Suppressor macrophage treated with lipopolysaccharide for 1 hour (primary cell): ENCODE results near the gene MS4A15.

Source experiments
- DNase-seq, 3 donors: peaks; one replicate each; pipeline ENCODE4 v3.0.0-alpha.2; 2020 to 2022

MS4A15 gene

GRCh38 chr11:60780065-60780464, 23.4 kb downstream of the MS4A15 start:
- no peak for DNase-seq

DNA sequence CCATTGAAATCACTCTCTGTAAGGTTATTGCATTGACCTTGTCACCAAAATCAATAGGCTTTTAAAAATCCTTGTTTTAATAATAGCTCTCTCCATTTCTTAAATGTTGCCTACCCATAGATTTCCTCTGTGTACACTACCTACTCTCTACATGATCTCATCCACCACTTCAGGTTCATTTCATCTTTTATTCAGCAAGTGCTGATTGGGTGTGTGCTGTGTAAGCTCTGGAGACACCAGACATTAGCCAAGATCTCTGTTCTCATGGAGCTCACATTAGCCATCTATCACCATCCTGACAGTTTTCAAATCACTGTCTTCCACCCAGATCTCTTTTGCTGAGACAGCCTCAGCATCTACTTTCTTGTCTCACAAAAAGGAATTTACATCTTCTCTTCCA, 24.1 kb downstream of the MS4A15 start:
- DNase-seq = no peak

GRCh38 chr11:60781286-60781980, 24.8 kb downstream of the MS4A15 start:
- no peak for DNase-seq

GRCh38 chr11:60781981-60782316, 25.3 kb downstream of the MS4A15 start:
- no peak for DNase-seq

DNA sequence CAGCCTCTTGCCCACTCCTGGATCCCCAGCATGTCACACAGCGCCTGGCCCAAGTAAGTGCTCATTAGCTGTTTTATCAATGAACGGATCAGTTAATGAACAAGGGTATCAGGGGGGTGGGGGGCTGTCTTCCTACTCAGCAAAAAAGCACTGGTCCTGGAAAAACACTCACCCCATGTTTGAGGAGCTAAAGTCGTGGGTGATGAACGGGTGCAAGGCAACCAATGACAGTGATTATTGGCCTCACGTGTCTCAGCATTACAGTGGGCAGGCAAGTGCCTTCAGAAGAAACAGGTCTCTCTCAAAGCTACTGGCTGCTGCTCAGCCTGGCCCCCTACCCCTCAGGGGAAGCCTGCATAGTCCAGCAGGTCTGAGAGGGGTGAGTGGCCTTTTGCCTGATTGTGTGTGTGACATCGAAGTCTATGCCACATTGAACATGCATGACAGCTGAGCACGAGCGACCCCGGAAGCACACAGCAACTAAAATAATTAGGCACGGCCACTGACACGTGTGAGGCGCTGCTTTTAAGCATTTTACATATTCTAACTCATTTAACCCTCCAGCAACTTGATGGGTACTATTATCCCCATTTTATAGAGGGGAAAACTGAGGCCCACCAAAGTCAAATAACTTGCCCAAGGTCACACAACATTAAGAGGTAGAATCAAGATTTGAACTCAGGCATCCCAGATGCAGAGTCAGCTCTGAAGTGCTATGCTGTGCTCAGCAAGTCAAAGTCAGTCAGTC, 25.9 kb downstream of the MS4A15 start:
- no peak for DNase-seq

DNA sequence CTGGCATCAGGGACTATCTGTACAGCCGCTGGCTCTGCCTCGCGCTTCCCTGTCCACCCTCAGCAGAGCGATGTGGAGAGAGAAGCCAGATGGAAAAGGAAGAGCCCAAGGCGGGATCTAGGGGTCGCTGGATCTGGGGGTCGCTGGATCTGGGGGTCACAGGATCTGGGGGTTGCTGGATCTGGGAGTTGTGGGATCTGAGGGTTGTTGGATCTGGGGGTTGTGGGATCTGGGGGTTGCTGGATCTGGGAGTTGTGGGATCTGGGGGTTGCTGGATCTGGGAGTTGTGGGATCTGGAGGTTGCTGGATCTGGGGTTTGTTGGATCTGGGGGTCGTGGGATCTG, 26.4 kb downstream of the MS4A15 start:
- DNase-seq = no peak

DNA sequence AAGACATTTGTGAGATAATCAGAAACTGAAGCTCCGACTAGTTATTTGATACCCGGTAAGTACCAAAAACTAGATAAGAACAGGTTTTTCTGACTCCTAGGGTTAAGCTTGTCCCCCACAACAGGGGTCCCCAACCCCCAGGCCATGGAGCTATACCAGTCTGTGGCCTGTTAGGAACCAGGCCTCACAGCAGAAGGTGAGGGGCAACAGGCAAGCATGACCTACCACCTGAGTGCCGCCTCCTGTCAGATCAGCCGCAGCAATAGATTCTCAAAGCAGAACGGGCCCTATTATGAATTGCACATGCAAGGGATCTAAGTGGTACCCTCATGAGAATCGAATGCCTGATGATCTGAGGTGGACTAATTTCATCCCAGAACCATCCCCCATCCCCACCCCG, 27.2 kb downstream of the MS4A15 start:
- DNase-seq = no peak

DNA sequence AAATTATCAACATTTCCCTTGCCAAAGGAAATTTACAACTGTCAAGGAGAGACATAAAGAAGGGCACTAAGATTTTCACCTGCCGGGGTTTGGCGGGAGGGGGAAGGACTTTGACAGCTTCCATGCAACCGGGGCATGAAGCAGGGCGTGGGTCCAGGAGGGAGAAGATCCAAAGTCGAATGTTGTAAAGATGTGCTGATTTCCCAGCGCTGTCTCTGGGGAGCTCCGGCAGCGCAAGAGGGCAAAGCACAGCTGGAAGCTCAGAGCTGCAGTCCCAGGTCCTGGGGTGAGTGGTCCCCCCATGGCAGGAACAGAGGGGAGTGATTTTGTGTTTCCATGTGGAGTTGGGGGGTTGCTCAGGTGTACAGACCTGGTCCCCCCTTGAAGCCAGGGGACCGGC, 28.5 kb downstream of the MS4A15 start, which contains the start of gene MS4A10:
Gene MS4A10, plus strand, starts transcription at position 198 of the 400 bp plus-strand sequence. CDS start 5,003 bp downstream, outside the sequence.
- no peak for DNase-seq

DNA sequence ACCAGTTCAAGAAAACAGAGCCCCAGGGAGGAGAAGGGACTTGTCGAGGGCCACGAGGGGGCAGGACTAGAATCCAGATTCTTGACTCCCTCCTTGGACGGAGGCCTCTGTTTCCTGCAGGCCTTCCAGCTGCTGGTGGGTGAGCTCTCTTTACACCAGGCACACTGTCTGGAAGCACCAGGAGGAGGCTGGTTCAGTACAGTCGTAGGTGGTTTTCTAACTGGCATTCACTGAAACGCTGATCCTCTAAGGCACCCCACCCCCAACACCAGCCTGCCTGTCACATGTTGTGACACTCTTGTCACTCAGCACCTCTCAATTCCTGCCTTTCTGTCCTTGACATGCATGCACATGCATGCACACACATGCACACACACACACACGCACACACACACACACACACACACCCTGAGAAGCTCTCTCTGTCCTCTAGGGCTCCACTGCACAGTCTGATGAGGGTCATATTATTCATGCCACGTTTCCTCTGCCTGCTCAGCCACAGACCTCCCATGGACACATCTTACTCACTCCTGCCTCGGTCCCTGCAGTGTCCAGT, 29.2 kb downstream of the MS4A15 start:
- no peak for DNase-seq

DNA sequence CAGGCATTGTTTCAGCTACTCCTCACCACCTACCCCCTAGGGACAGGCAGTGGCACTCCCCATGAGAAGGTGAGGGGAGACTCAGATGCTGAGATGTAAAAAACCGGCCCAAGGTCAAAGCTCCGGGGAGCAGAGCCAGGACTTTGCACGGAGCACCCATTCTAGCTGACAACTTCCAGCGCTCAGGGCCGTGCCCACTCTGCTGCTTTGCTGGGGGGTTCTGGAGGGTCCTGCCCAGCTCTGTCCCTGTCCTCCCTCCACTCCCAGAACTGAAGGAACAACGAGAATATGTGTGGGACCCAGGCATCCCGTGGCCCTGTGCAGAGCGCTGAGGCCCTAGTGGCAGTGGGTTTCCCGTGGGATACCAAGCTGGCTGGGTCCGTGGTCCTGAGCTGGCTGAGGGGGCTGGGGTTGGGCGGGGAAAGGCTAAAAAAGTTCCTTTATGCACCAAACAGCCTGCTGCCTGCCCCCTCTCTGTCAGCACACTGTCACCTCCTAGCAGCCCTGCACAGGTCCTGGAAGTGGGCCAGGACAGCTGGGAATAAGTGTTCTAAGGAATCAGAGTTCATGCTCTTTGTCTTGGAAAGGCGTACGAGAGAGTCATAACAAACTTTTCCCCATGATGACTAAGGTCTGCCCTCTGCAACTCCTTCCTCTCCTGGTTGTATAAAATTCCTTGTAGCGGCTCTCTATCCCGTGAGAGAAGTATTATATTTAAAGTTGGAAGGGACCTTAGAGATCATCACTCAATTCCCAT, 30.3 kb downstream of the MS4A15 start:
- DNase-seq = no peak

GRCh38 chr11:60788401-60789125, 31.9 kb downstream of the MS4A15 start:
- DNase-seq = no peak

DNA sequence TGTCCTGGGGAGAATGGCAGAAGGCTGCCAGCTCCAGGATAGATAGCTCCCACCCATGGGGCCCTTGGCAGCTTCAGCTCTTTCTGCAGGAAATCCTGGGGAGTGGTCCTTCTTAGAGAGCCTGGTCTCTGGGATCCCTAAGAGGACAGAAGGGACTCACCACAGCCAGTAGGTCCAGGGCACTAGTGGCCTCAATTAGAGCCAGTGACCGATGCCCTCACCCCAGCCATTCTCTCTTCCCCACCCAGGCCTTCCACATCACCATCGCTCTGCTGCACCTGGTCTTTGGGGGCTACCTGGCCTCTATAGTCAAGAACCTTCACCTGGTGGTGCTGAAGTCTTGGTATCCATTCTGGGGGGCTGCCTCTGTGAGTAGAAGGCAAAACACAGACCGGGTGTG, 34.1 kb downstream of the MS4A15 start:
- no peak for DNase-seq

- no peak for DNase-seq
Measured at GRCh38 chr11:60791153-60791933, 34.7 kb downstream of the MS4A15 start.

DNA sequence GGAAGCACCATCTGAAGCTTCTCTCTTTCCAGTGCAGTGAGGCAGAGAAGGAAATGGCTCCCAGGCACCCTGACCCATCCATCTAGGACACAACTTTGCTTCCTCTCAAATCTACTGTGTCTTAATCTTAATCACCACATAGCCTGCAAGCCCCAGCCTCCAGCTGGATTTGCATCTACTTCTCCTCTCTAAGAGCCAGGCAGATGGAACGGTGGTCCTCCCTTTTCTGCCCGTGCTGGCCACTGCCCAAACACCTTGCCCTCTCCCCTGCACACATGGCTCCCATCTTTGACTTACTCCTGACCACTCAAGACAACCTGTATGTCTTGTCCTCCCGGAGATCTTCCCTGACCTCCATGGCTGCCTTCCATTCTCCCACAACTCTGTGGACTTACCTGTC, 35.9 kb downstream of the MS4A15 start:
- DNase-seq = no peak

DNA sequence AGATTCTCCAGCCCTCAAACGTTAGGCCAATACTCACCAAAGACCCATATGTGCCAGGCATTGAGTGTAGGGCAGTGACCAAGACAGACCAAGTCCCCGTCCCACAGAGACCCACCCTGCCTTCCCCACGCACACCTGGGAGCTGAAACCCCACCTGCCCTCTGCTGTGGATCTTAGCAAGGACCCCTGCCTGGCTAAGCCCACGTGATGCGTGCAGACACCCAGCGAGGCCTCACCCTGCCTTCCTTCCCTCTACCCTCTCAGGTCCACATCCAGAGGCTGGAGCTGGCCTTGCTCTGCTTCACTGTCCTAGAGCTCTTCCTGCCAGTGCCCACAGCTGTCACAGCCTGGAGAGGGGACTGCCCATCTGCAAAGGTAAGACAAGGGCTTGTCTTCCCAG, 38.6 kb downstream of the MS4A15 start:
- no peak for DNase-seq

GRCh38 chr11:60797846-60798630, 41.4 kb downstream of the MS4A15 start:
- DNase-seq = no peak

- DNase-seq = no peak
Measured at GRCh38 chr11:60798631-60799030, 42.0 kb downstream of the MS4A15 start.

GRCh38 chr11:60801194-60801593, 44.5 kb downstream of the MS4A15 start:
- no peak for DNase-seq

GRCh38 chr11:60803273-60803936, 46.7 kb downstream of the MS4A15 start:
- DNase-seq = no peak

DNA sequence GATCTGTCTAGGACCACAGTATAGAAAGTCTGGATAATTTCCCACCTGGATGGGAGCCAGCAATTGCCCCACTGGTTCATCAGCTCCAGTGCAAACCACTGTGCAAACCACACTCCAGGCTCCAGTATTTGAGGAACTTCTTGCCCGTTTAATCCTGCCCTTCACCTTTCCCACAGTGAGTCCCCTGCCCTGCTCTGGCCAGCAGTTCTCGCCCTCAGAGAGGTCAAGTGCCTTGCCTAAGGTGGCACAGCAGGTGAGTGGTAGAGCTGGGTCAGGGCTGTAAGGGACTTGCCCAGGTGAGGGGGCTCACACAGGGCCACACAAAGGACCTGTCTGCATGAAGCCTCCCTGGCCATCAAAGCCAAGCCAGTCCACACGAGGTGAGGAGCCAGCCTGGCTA, 52.6 kb downstream of the MS4A15 start:
- no peak for DNase-seq

DNA sequence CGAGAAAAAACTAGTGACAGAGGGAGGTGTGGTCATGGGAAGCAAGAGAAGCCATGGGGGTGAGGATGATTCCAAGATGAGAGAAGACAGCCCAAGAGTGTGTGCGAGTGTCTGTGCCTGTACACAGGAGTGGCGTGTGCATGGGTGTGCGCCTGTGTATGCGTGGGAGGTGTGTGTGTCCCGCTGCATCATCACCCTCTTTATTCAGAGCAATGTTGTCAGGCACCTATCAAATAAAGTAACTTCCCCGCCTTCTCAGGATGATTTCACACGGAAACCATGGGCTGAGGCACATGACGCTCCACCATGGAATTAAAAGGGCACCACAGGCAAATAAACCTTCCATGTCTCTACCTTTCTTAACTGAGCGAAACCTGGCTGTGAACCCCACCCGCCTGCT, 53.0 kb downstream of the MS4A15 start:
- no peak for DNase-seq
